HepG2 (cell line): ENCODE data around the gene FBXO5. TPM values are rescaled to one million over a fixed set of nuclear protein-coding genes. Genes with fewer than 3 reads are reported as not detected.

ENCODE experiments used
- ATAC-seq: fragments of 200-7000 bp; cut with Tn5 transposase; 3 replicates; pipeline ENCODE4 v1.9.1; 2020; ENCODE audit warnings: mild to moderate bottlenecking, moderate library complexity
- BruUV-seq: library from RNA; stranded (reverse); fragments of 400-500 nt; replicated peaks from 2 replicates; lab custom pipeline; 2021; lab: Mats Ljungman, UMichigan
- CTCF ChIA-PET: fragments of 300-600 bp; formaldehyde crosslinking; extraction: SDS; loops from one replicate; lab custom pipeline; 2021; ENCODE audit warnings: low total read pairs, inconsistent platforms, low intra/inter-chr PET ratio; lab: Yijun Ruan, JAX
- POLR2A ChIA-PET: fragments of 350-600 bp; sonication (Branson Sonifier 250); formaldehyde crosslinking; loops from one replicate; lab custom pipeline; 2020; ENCODE audit warnings: antibody characterized with exemption, inconsistent platforms; lab: Yijun Ruan, JAX
- DNase-seq: peaks from one replicate; pipeline ENCODE4 v3.0.0-alpha.2; 2015; ENCODE audit warnings: low spot score
- FAIRE-seq: peaks from 3 replicates; lab custom pipeline; 2011; peaks lifted over from hg19 to GRCh38; lab: Jason Lieb, UNC
- H2AFZ ChIP-seq: one replicate; pipeline ENCODE4 v1.6.1; 2011; ENCODE audit warnings: low read length, inconsistent platforms
- H3K27ac ChIP-seq: fragments of 300-600 bp; 3 replicates; pipeline ENCODE4 v1.8.0; 2011; ENCODE audit warnings: mixed run types, mild to moderate bottlenecking, mixed read lengths, low read length, inconsistent platforms; ENCODE audit not compliant: insufficient read depth; ENCODE audit errors: extremely low read length
- H3K27me3 ChIP-seq, 2 experiments: fragments of 200-600 bp in 1 of 2; 2 replicates in 1 of 2; 3 replicates in 1 of 2; pipeline versions ENCODE4 v1.6.0 to v1.8.0; 2011; ENCODE audit warnings: low read length in 2 of 2, mild to moderate bottlenecking in 2 of 2, moderate library complexity in 2 of 2, inconsistent platforms in 1 of 2; ENCODE audit not compliant: insufficient read depth in 2 of 2, control insufficient read depth in 1 of 2
- H3K36me3 ChIP-seq, 2 experiments: fragments of 200-600 bp in 1 of 2; replicated peaks in 1 of 2; 2 replicates in 1 of 2; 3 replicates in 1 of 2; pipeline versions ENCODE4 v1.5.1 to v1.8.0; 2011; ENCODE audit warnings: low read length in 2 of 2, inconsistent platforms in 1 of 2; ENCODE audit not compliant: insufficient read depth in 2 of 2, control insufficient read depth in 1 of 2
- H3K4me1 ChIP-seq: 2 replicates; pipeline ENCODE4 v1.5.1; 2012; ENCODE audit warnings: low read length, inconsistent platforms; ENCODE audit not compliant: insufficient read depth
- H3K4me2 ChIP-seq: 2 replicates; pipeline ENCODE4 v1.6.0; 2011; ENCODE audit warnings: low read depth, low read length, inconsistent platforms
- H3K4me3 ChIP-seq, 3 experiments: fragments of 200-600 bp in 1 of 3; sonication (generic), shearing (Covaris generic) in 1 of 3; replicated peaks in 1 of 3; 2 replicates each; pipeline ENCODE4 v1.5.1; 2011 to 2016; ENCODE audit warnings: low read length in 3 of 3, inconsistent platforms in 2 of 3, low read depth in 2 of 3, mild to moderate bottlenecking in 2 of 3, control low read depth in 1 of 3, mixed read lengths in 1 of 3; ENCODE audit not compliant: insufficient read depth in 1 of 3
- H3K79me2 ChIP-seq: one replicate; pipeline ENCODE4 v1.6.1; 2011; ENCODE audit warnings: low read length, inconsistent platforms; ENCODE audit not compliant: insufficient read depth
- H3K9ac ChIP-seq: 2 replicates; pipeline ENCODE4 v1.6.0; 2011; ENCODE audit warnings: mild to moderate bottlenecking, low read depth, low read length, inconsistent platforms; ENCODE audit not compliant: insufficient read depth
- H3K9me3 ChIP-seq: 2 replicates; pipeline ENCODE4 v1.5.1; 2012; ENCODE audit warnings: mild to moderate bottlenecking, low read length
- H4K20me1 ChIP-seq: 2 replicates; pipeline ENCODE4 v1.6.0; 2011; ENCODE audit warnings: inconsistent platforms, mild to moderate bottlenecking, low read length, moderate library complexity; ENCODE audit not compliant: insufficient read depth
- ATF1 ChIP-seq: IDR thresholded peaks from 2 replicates; pipeline ENCODE4 v1.6.1; 2016; ENCODE audit warnings: mild to moderate bottlenecking, control low read depth
- ATF4 ChIP-seq, 2 experiments: fragments of 450-650 bp in 1 of 2; sonication (generic) in 1 of 2; formaldehyde crosslinking; IDR thresholded peaks; 2 replicates each; pipeline versions ENCODE4 v1.5.0 to v1.8.0; 2020 to 2022; ENCODE audit warnings: mild to moderate bottlenecking in 1 of 2, missing genetic modification reagents in 1 of 2
- ATRX ChIP-seq: sonication (generic); formaldehyde crosslinking; IDR thresholded peaks from 2 replicates; pipeline ENCODE4 v1.4.0; 2020; ENCODE audit warnings: missing genetic modification reagents, borderline replicate concordance
- CEBPB ChIP-seq: IDR thresholded peaks from 2 replicates; pipeline ENCODE4 v1.6.1; 2011; ENCODE audit warnings: low read depth, low read length, improper control_type of control experiment, borderline replicate concordance
- ELF1 ChIP-seq: sonication (generic); formaldehyde crosslinking; IDR thresholded peaks from 2 replicates; pipeline ENCODE4 v1.4.0; 2020; ENCODE audit warnings: missing genetic modification reagents
- EP300 ChIP-seq, 3 experiments: sonication (generic) in 1 of 3; formaldehyde crosslinking in 1 of 3; IDR thresholded peaks; 2 replicates each; pipeline versions ENCODE4 v1.5.1 to v1.6.1; 2011 to 2020; ENCODE audit warnings: low read depth in 2 of 3, low read length in 2 of 3, borderline replicate concordance in 1 of 3, improper control_type of control experiment in 1 of 3, mild to moderate bottlenecking in 1 of 3, missing genetic modification reagents in 1 of 3, moderate library complexity in 1 of 3
- ETS1 ChIP-seq: sonication (generic); formaldehyde crosslinking; IDR thresholded peaks from 2 replicates; pipeline ENCODE4 v1.4.0; 2020; ENCODE audit warnings: missing genetic modification reagents
- HNF4A ChIP-seq: sonication (generic); formaldehyde crosslinking; IDR thresholded peaks from 2 replicates; pipeline ENCODE4 v1.4.0; 2020; ENCODE audit warnings: missing genetic modification reagents
- HNRNPLL ChIP-seq: fragments of 200-400 bp; formaldehyde crosslinking; IDR thresholded peaks from 2 replicates; pipeline ENCODE4 v1.6.1; 2017; ENCODE audit warnings: mild to moderate bottlenecking, low read depth, low read length; ENCODE audit not compliant: poor library complexity, severe bottlenecking
- TAF1 ChIP-seq: sonication (generic); formaldehyde crosslinking; IDR thresholded peaks from 2 replicates; pipeline ENCODE4 v1.4.0; 2020; ENCODE audit warnings: missing genetic modification reagents
- ZMAT5 ChIP-seq: sonication (generic); formaldehyde crosslinking; IDR thresholded peaks from 2 replicates; pipeline ENCODE4 v1.5.0; 2020; ENCODE audit warnings: mild to moderate bottlenecking, low read depth, missing genetic modification reagents, borderline replicate concordance
- ZNF629 ChIP-seq: sonication (generic); formaldehyde crosslinking; conservative IDR thresholded peaks from 2 replicates; pipeline ENCODE4 v1.5.0; 2020; ENCODE audit warnings: missing genetic modification reagents
- ZNF644 ChIP-seq: IDR thresholded peaks from 2 replicates; pipeline ENCODE4 v1.6.1; 2016; ENCODE audit warnings: low read depth
- WGBS: methylation state at CpG from one replicate; pipeline ENCODE4 v1.1.6; 2017; ENCODE audit warnings: low lambda C conversion rate; 5-methylcytosine and 5-hydroxymethylcytosine counted together
- in situ Hi-C: cut with HindIII; loops from 2 replicates; pipeline ENCODE4 v1.10.0; 2017; ENCODE audit warnings: low pct_unique_long_range_greater_than_20kb; ENCODE audit not compliant: extremely low pct_ligation_motif_present
- intact Hi-C: fragments of 100-400 bp; cut with micrococcal nuclease; formaldehyde crosslinking; loops from one replicate; pipeline ENCODE4 v1.10.0; 2022; ENCODE audit not compliant: unreplicated experiment
- polyA plus RNA-seq, 8 experiments: library from polyadenylated mRNA; depleted of rRNA in 3 of 8; stranded (reverse) in 7 of 8; unstranded in 1 of 8; fragments of >200 nt; fragmentation: Illumina TruSeq in 4 of 8; extraction: Trizol in 4 of 8; gene quantifications; 2 replicates each; pipeline versions ENCODE4 v1.2.1 to v1.2.3, GENCODE V29; 2011 to 2016; ENCODE audit warnings: low read depth in 4 of 8, missing spikeins in 1 of 8, mixed read lengths in 1 of 8; ENCODE audit not compliant: insufficient read depth in 1 of 8
- total RNA-seq, 5 experiments: library from RNA; depleted of rRNA; stranded (reverse); fragments of >200 nt; fragmentation: Illumina TruSeq; extraction: Trizol; gene quantifications; 2 replicates each; pipeline ENCODE4 v1.2.3, GENCODE V29; 2016; ENCODE audit warnings: low read depth in 1 of 5

FBXO5 gene
- total and polyA plus RNA-seq, 2 of the 13 experiments (the other 11 are each of a cell fraction or from before 2014, with no cell fraction given), result 15.8 to 41.5 TPM

GRCh38 chr6:153031335-153031955 is 48.6 kb upstream of the FBXO5 start:
- H2AFZ ChIP-seq, result no peak overlapping the region
- no peak overlapping the region for H3K27ac ChIP-seq
- DNase-seq (no peak), ATAC-seq (no peak), FAIRE-seq (no peak)
- H3K4me1 ChIP-seq, result peaks cover 12% of the 10 kb centered on the region
- H3K4me2 ChIP-seq, result no peak overlapping the region
- no peaks in the 10 kb centered on the region for H4K20me1 ChIP-seq
- ChIA-PET CTCF (interaction anchor here (2.0 to 2.1 kb wide), 2 partner anchors 281 to 481 kb away, joined by 8 read pairs; no protein-coding TSS in a partner anchor), POLR2A (no interaction called here)
- no peaks in the 10 kb centered on the region for H3K9me3 ChIP-seq
- WGBS, result 0% methylated on average over 1 of the region's 1 CpG
- H3K27me3 ChIP-seq, result no peaks in the 10 kb centered on the region
- no peaks in the 10 kb centered on the region for H3K79me2 ChIP-seq
- TF ChIP-seq ZMAT5 (CRISPR knock-in tag) (no peak), ATRX (no peak), CEBPB (peak; percentile 68), EP300 (IDR thresholded peaks at IDR 0.05; ENCODE audit: low read depth in 2 of 2, low read length in 2 of 2) (peak in 1 of 2 experiments; percentile 23; a peak in 1 of 4 replicates), EP300 (CRISPR knock-in tag; IDR thresholded peaks at IDR 0.05; ENCODE audit: borderline replicate concordance) (no peak), ELF1 (CRISPR knock-in tag) (no peak)
- TF ChIP-seq, all 625 proteins: peak for 2
- in situ Hi-C loops, result loop anchor here (10.0 to 25.0 kb wide), 2 partner anchors 283 to 481 kb away; no protein-coding TSS in a partner anchor
- no peak overlapping the region for H3K4me3 ChIP-seq
- H3K9ac ChIP-seq, result no peak overlapping the region
- H3K36me3 ChIP-seq, result no peaks in the 10 kb centered on the region
- BruUV-seq, result no TSS peak
- intact Hi-C loops, result loop anchor here (5.0 kb wide), 1 partner anchor 916 kb away; no protein-coding TSS in a partner anchor

- Histone ChIP-seq H4K20me1 (no peaks in the 10 kb centered on the region), H3K27me3 (no peaks in the 10 kb centered on the region), H3K36me3 (no peaks in the 10 kb centered on the region), H3K4me1 (peaks cover 12% of the 10 kb centered on the region), H3K79me2 (no peaks in the 10 kb centered on the region), H3K9ac (no peak overlapping the region), H2AFZ (no peak overlapping the region), H3K27ac (no peak overlapping the region), H3K4me2 (peak overlapping the region; percentile 25), H3K9me3 (no peaks in the 10 kb centered on the region), H3K4me3 (no peak overlapping the region; a peak in 1 of 6 replicates)
- DNase-seq, result peak; percentile 10
- intact Hi-C loops (no loop called here), in situ Hi-C loops (loop anchor here (10.0 to 25.0 kb wide), 2 partner anchors 164 to 483 kb away; no protein-coding TSS in a partner anchor)
- POLR2A ChIA-PET, result no interaction called here
- BruUV-seq, result no TSS peak
- 24% methylated on average over 4 of the region's 4 CpGs for WGBS
- CTCF ChIA-PET, result no interaction called here
- no peak for FAIRE-seq
- ATAC-seq, result peak; percentile 77
- peak in 1 of 2 experiments; percentile 67; a peak in 1 of 4 replicates for TF ChIP-seq ATF4 (CRISPR knock-in tag; IDR thresholded peaks at IDR 0.05)
- no peak for TF ChIP-seq TAF1
- TF ChIP-seq HNRNPLL, result no peak
- TF ChIP-seq HNF4A, result peak; percentile 44; the same call in 1 of the 2 replicates
- TF ChIP-seq ETS1 (CRISPR knock-in tag), result no peak
- TF ChIP-seq ZNF644 (CRISPR knock-in tag), result 0 out of 2 replicates have a peak, but pooled peaks have one; percentile 33
- peak; percentile 59; the same call in 1 of the 2 replicates for TF ChIP-seq ZNF629 (CRISPR knock-in tag)
- 0 out of 2 replicates have a peak, but pooled peaks have one; percentile 26 for TF ChIP-seq ATF1 (CRISPR knock-in tag)
Measured at GRCh38 chr6:153028963-153029362, 46.1 kb upstream of the FBXO5 start.
